Epithelial cell of proximal tubule (primary cell): ENCODE results near the gene CELF4. TPM values are rescaled to one million over a fixed set of nuclear protein-coding genes. Genes with fewer than 3 reads are reported as not detected.
A peak's percentile ranks its signal among the peaks of the same experiment; 100 is the strongest.

Source experiments
- DNase-seq: peaks from one replicate; pipeline ENCODE4 v3.0.0-alpha.2; 2011; ENCODE audit warnings: low read depth
- H3K4me3 ChIP-seq: 2 replicates; pipeline ENCODE4 v1.5.1; 2011; ENCODE audit warnings: low read depth, mild to moderate bottlenecking, low read length
- CTCF ChIP-seq: conservative IDR thresholded peaks from 2 replicates; pipeline ENCODE4 v1.5.1; 2012; ENCODE audit warnings: low read depth, mild to moderate bottlenecking, low read length
- total RNA-seq: library from RNA; depleted of rRNA; stranded (reverse); fragments of >200 nt; gene quantifications from 2 replicates; pipeline ENCODE4 v1.2.3, GENCODE V29; 2015

CELF4 gene
- total RNA-seq, 1 donor from 2014 or later, result not detected

- no peak for TF ChIP-seq CTCF
- no peak overlapping the region for H3K4me3 ChIP-seq
- no peak for DNase-seq
Measured at GRCh38 chr18:37443325-37444055, 122.1 kb downstream of the CELF4 start.

DNA sequence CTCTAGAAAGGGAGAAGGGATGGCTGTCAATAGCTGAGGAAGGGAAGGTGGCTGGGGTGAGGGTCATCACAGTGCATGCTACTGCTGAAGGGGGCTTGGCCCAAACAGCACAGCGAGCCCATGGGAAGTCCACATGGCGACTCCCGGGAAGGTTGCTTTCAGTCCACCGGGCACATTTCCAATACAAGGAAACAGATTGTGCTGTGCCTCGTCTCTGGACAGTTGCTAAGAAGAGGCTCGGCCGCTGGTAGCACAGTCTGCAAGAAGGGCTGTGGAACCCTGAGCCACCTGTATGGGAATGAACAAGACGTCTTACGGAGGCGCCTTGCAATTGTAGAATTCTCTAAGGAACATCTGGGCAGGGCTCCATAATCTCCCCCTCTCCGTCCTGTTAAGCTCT lies 123.1 kb downstream of the CELF4 start:
- DNase-seq, result no peak
- H3K4me3 ChIP-seq, result no peak overlapping the region
- TF ChIP-seq CTCF, result no peak

GRCh38 chr18:37441821-37442220 lies 123.8 kb downstream of the CELF4 start:
- TF ChIP-seq CTCF, result no peak
- DNase-seq, result no peak
- no peak overlapping the region for H3K4me3 ChIP-seq

GRCh38 chr18:37440206-37440605 lies 125.4 kb downstream of the CELF4 start:
- TF ChIP-seq CTCF, result no peak
- H3K4me3 ChIP-seq, result no peak overlapping the region
- DNase-seq, result no peak

GRCh38 chr18:37438417-37439180 lies 127.0 kb downstream of the CELF4 start:
- DNase-seq, result no peak
- no peak for TF ChIP-seq CTCF
- no peak overlapping the region for H3K4me3 ChIP-seq

- no peak overlapping the region for H3K4me3 ChIP-seq
- DNase-seq, result peak; percentile 20
- TF ChIP-seq CTCF, result no peak
Measured at GRCh38 chr18:37435996-37436395, 129.6 kb downstream of the CELF4 start.
